NCI-H1694 (cell line): ENCODE data around the gene PCDH19.
"Not testable (repeated sequence)": the region's sequence is repeated elsewhere in the genome, so short reads cannot be mapped to it uniquely, and the experiment has no call there.

Source experiments
- DNase-seq: peaks from one replicate; lab custom pipeline; 2025; lab: John Stamatoyannopoulos, UW

Gene PCDH19, protein sequence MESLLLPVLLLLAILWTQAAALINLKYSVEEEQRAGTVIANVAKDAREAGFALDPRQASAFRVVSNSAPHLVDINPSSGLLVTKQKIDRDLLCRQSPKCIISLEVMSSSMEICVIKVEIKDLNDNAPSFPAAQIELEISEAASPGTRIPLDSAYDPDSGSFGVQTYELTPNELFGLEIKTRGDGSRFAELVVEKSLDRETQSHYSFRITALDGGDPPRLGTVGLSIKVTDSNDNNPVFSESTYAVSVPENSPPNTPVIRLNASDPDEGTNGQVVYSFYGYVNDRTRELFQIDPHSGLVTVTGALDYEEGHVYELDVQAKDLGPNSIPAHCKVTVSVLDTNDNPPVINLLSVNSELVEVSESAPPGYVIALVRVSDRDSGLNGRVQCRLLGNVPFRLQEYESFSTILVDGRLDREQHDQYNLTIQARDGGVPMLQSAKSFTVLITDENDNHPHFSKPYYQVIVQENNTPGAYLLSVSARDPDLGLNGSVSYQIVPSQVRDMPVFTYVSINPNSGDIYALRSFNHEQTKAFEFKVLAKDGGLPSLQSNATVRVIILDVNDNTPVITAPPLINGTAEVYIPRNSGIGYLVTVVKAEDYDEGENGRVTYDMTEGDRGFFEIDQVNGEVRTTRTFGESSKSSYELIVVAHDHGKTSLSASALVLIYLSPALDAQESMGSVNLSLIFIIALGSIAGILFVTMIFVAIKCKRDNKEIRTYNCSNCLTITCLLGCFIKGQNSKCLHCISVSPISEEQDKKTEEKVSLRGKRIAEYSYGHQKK (N-terminal part only)

DNA sequence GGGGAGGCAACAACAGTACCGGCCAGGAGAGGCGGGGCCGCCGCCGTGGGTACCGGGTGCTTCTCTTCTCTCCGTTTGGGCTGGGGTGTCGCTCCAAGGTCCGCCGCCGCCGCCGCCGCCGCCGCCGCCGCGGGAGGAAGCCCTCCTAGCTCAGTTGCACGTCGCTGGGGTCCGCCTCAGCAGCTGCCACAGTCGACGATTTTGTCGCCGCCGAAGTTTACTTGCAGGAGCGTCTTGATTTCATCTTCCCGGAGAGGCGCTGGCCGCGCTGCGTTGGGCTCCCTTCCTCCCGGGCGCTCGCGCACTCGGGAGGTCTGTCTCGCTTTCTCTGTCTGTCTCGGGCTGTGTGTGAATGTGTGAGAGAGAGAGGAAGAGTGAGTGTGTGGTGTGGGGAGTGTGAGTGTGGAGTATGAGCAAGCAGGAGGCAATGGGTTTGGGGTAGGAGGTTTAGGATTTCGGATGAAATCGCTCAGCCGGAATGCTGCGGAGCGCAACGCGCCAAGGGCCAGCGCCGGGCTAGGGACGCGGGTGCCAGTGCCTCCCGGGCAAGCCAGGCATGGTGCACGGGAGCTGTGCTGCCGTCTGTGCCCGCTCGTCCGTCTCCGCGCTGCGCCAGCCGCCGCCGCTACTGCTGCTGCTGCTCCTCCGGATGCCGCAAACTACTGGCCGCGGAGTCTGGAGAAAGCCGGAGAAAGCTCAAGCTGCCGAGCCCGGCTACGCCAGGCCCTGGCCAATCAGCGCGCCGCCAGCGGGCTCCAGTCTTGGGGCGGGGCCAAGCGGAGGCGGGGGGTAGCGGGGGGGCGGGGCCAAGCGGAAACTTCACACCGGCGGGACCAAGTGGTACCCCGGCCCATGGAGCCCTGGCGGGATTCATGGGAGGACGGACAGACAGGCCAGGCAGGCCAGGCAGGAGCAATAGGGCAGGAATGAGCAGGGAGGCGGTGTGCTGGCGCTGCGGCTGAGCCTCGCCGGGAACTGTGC is at the start of gene PCDH19:
TSS of gene PCDH19 (minus strand) at position 664 of the 981 bp plus-strand sequence. CDS start 1,676 bp downstream, outside the sequence.
- DNase-seq: peak; percentile 26

DNA sequence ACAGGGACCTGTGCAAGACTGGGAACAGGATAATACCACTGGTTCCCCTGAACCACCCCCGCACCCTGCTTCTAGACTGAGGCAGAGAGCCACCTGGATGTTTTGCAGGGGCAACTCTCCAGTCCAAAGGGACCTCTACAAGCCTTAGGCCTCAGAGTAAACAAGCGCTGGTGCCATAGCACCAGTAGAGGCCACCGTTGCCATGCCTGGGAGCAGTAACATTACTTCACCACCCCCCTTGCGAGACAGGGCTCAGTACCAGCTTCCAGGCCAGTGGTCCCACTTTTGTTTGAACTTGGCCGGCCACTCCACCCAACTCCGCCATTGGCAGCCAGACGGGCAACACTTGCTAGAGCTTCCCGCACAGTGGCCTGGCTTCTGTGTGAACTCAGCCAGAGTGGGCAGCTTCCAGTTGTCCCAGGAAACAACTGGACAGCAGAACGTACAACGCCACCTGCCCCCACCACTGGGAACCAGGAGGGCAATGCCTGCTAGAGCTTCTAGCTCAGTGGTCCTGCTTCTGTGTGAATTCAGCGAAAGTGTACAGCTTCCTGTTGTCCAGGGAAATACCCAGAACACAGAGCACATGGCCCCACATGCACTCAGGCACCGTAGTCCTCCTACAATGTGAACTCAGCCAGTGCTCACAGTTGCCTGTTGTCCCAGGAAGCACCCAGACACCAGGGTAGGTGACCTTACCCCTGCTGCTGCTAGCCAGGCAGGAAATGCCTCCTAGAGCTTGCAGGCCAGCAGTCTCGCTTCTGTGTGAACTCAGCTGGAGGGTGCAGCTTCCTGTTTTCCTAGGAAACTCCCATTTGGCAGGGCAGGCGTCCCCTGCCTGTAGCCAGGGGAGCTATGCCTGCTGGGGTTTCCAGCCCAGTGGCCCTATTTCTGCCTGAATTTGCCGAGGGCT is 39.9 kb upstream of the PCDH19 start:
- DNase-seq: no peak

DNA sequence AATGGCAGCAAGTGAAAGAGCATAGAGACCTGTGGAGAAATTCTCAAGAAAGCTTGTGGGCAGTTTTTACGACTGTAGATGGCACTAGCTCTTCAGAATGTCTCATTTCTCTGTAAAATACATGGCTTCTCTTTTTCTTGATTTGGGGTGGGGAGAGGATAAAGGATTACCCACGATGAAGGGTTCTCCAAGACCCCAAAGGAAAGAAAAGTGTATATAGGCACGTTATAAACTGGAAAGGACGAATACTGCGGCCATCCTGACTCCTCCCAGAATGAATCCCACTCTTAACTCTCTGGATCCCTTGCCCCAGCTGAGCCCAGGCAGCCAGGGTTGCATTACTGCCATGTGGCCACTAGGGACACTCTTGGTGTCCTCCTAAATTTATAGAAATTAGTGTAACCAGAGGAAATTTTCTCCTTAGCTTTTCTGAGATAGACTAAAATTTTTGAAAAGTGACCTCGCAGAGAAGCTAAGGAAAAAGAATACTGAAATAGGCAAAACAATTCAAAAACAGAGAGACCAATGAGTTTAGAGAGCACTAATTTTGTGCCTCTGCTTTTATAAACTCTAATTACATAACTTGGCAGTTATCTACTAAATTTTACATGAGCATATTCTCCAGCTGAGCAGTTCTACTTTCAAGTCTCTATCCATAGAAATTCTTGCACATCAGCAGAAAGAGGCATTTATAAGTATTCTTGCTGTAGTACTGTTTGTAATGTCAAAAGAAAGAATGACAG is 37.8 kb upstream of the PCDH19 start:
- DNase-seq: peak; percentile 36

DNA sequence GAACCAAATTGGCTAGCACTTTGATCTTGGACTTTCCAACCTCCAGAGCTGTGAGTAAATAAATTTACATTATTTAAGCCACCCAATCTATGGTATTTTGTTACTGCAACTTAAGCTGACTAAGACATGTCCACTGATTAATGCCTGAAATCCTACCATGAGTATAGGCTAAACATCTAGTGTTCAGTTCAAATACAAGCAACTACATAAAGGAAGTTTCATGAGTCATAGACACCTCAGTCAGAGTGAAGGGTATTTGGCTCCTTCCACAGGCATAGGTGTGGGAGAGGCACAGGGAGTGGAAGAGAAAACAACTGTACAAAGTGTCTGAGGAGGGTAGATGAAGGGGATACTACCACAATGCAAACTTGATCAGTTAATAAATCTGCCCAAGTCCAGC is 35.5 kb upstream of the PCDH19 start:
- DNase-seq: no peak

DNA sequence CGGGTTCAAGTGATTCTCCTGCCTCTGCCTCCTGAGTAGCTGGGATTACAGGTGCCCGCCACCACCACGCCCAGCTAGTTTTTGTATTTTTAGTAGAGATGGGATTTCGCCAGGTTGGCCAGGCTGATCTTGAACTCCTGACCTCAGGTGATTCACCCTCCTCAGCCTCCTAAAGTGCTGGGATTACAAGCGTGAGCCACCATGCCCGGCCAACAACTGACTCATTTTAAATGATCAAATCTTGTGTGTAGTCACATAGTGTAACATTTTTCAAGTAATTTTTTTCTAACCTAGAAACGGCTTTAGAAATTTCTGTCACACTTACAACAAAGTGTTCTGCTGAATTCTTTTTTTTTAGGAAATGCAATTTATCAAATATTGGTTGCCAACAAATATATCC is 31.2 kb upstream of the PCDH19 start:
- not testable (repeated sequence) for DNase-seq

DNA sequence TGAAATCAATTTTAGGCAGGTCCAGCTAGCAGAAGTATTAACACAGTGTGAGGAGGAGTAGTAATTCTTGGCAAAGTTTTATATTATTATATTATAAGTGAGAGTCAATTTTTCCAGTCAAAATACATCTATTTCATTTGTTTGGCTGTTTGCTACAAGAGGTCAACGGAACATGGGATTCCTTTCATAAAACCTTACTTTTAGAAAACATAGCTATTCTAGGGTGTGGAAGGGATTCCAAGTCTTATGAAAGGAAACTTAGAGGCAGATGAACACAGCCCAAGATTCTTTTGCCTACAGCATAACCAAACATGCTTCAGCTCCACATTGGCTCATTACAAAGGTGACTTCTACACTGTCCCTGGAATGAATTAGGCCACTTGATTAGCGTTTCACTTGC is 29.9 kb upstream of the PCDH19 start:
- DNase-seq: no peak

DNA sequence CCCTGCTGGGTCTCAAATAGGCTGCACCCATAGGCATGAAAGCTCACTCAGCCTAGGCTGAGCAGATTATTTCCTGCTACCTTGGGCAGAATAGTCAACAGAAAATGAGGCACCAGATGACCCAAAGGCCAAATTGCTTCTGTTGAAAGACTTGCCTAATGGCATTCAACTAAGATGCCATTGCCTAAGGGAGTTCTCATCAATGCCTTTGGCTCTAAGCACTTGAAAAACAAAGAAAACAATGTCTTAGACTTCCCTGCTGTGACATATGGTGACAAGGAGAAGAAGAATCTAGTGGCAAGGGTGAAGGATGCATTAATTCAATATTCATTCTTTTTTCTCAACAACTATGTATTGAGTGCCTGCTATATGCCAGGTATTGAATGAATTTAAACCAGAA is 25.7 kb upstream of the PCDH19 start:
- DNase-seq: no peak

DNA sequence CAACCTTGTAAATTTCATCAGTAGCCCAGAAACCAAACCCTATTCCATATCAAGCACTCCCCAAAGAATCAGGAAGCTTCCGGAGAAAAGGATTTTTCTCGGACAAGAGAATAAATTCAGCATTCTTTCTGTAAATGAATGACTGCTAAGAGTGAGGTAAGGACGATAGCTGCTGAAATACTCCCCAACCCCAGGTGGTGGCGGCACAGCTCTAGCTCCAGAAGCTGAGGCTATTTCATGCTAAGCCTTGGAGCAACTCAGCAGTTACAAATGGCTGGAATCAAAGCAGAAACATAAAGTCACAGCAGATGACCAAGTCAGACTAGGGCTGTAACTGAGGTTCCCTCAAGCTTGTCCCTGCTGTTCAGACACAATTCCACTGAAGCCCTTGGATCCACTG is 13.9 kb upstream of the PCDH19 start:
- no peak for DNase-seq

DNA sequence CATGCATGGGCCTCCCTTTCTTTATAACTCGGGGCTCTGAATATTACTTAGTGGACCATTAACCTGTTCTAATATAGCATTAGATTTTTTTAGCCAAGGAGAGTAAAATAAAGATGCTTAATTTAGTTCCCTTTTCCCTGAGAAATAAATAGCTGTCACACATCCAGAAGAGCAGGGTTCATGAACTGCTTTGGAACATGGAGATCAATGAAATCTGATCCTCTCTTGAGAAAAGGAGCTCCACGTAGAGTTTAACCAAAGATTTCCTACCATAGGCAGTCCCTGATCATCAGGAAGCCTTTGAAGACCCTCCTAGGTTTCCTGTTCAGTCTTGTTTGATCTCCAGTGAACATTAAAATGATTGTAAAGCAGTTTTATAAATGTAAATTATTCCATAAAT is 8.5 kb upstream of the PCDH19 start:
- no peak for DNase-seq

DNA sequence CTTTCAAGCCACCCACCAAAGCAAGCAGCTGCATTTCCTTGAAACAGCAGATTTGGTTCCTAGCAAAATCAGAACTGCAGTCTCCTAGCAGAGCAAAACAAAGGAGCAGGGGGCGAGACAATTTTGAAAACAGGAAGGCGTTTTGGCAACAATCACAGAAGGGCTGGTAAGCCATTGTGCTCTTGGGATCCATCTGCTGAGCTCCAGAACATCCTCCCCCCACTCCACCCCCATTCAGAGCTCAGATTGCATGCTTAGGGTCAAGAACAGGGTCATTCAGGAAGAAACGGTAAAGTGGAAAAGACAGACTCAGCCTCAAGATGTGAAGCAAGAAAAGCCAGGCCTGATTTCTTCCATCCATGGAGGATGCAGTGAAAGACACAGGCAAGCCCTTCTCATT is 7.6 kb upstream of the PCDH19 start:
- DNase-seq: no peak

DNA sequence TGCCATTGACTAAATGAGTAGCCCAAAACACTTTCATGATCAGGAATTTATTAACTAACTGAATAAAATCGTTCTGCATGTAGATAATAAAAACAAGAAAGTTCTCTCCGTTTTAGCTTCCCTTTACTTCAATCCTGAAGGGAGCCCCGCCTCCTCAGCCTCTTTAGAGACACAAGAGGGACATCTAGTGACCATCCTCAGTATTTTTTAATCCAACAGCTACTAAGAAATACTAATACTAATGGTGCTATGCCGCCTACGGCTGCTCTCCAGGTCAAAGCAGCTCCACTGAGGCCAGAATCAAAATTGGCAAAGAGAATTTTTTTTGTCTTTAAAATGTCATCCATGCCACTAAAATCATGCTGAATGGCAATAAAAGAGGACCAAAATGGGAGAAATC is 3.2 kb upstream of the PCDH19 start:
- peak; percentile 74 for DNase-seq

DNA sequence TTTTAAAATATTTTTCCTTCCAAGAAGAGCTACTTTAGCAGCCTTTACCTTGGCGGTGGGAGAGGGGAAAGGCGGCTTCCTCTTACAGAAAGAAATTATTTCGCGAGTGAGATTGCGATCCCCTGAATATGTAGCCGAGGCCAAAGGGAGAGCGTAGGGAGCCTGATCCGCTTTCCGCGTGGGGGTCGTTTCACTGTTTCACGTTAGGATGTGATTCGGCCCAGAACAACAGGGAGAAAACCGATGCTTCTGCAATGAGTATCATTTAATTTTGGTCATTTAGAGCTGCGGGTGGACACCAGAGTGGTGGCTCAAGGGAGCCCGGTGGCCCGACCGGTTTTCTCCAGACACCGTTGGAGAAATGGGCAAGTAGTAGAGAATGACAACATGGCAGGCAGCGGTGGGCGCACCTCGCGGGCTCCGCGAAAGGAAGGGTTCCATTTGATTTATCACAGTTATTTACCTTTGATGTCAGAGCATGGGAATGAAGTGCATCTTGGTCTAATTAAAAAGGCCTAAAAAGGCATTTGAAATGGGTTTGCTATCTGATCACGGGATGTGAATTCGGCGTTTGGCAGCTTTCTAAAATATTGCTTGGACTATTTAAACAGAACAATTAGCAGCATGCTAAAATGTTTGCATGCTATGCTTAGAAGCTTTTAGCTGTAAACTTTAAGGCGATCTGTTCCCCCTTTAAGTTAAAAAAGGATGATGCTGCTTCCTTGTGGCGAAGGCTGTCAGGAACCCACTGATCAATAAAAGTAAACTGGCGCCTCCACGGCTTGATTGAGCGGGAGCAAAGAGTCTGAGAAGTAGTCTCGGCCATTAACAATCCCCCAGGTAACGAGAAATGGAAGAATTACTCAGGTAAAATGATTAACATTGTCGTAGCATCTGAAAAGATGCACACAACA is 2.0 kb upstream of the PCDH19 start:
- no peak for DNase-seq

DNA sequence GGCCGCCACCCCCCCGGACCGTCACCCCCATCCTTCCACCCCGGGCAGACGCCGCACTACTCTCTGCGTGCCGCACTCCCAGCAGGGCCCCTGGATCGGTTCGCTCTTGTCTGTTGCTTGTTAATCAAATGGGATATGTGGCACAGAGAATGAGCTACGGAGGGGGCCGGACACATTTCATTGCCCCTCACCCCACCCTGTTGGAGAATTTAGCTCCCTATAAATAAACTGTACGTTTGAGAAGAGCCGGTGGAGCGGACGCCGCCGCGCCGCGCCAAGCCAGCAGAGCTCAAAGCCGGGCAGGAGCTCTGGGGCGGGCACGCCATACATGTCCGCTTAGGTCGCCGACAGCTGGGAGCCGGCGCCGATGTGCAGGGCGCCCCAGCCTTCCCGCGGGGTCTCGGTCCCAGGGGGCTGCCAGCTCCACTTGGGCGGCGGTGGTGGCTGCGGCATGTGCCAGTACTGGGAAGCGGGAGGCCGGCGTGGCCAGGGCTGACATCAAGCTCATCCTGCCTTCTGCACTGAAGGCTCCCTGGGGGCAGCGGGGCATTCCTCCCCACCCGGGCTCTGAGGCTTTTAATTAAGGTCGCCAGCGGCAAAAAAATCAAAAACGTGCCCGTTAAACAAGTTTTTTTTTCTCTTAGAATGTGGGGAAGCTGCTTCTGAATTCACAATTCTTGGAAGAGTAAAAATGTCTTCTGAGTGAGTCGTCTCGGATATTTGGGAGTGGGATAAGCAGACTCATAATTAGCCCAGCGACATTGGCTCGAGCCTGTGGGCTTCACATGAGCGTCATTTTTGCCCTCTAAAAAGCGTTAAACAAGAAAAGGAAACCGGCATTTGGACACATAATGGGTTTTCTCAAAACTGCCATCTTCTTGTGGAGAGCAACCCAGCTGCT is 1.1 kb upstream of the PCDH19 start:
- DNase-seq: no peak

DNA sequence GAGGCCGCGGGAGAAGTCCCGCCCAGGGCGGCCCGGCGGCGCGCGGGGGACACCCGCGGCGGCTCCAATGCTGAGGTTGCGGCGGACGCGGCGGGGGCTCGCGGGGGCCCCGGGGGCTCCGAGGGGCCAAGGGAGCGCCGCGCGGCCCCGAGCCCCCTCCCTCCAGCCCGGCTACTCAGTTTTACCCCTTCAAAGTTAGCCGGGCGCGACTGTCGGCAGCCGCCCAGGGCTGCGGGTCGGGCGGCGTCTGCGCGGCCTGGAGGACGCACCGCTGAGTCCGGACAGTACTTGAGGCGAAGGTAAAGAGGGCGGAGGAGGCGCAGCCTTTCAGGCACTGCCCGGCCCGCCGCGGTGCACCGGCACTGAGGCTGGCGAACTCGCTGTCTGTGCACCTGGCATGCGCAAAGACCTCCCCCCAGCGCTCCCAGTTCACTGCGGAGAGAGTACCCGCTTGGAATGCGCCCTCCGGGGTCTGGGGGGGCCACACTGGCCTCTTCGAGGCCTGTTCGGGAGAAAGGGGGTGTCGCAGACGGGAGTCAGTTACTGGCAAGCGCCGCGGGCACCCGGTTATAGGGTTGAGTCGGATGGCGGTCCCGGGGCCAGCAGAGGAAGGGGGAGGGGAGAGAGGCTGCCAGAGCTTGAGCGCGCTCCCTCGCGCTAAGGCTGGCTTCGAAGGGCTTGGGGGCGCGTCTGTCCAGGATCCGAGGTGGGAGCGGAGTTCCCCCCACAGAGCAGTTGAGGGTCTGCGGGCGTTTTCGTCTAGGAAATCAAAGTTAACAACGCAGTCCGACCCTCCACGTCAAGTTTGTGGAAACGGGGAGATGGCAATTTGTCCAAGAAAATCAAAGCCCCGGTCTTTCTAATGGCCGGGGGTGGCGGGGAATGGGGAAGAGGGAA is 1.1 kb downstream of the PCDH19 start:
- peak; percentile 5 for DNase-seq

DNA sequence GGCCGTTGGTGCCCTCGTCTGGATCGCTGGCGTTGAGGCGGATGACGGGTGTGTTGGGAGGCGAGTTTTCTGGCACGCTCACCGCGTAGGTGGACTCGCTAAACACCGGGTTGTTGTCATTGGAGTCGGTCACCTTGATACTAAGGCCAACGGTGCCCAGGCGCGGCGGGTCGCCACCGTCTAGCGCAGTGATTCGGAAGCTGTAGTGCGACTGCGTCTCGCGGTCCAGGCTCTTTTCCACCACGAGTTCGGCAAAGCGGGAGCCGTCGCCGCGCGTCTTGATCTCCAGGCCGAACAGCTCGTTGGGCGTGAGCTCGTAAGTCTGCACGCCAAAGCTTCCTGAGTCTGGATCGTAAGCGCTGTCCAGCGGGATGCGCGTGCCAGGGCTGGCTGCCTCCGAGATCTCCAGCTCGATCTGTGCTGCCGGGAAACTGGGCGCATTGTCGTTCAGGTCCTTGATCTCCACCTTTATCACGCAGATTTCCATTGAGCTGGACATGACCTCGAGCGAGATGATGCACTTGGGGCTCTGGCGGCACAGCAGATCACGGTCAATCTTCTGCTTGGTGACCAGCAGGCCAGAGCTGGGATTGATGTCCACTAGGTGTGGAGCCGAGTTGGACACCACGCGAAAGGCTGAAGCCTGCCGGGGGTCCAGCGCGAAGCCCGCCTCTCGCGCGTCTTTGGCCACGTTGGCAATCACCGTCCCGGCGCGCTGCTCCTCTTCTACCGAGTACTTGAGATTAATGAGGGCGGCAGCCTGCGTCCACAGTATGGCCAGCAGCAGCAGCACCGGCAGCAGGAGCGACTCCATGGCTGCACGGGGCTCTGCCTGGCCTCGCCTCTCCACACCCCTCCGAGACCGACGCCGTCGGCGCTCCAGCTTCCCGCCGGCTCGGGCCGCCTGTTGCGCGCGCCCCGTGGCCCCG is 2.0 kb downstream of the PCDH19 start:
- no peak for DNase-seq
